ENCODE data around the gene FUNDC2. TPM values are rescaled to one million over a fixed set of nuclear protein-coding genes. Genes with fewer than 3 reads are reported as not detected.
A peak's percentile ranks its signal among the peaks of the same experiment; 100 is the strongest.
"Not testable (repeated sequence)": the region's sequence is repeated elsewhere in the genome, so short reads cannot be mapped to it uniquely, and the experiment has no call there.

Gene FUNDC2
- total RNA-seq, 6 experiments from 2014 or later, result 24.2 to 70.5 (median 39.7) TPM

DNA sequence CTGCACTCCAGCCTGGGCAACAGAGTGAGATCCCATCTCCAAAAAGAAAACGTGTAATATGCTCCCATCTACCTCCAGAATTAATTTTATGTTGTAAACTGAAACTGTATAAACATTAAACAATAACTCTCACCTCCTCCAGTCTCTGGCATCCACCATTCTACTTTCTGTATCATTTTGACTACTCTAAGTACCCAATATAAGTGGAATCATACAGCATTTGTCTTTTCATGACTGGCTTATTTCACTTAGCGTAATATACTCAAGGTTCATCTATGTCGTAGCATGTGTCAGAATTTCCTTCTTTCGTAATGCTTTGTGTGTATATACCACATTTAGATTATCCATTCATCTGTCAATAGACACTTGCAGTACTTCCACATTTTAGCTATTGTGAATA, 24.8 kb upstream of the FUNDC2 start:
- Histone ChIP-seq H3K27ac (no peak overlapping the region), H3K4me1 (no peaks in the 10 kb centered on the region), H3K4me3 (no peak overlapping the region), H3K36me3 (no peaks in the 10 kb centered on the region), H3K9me3 (no peaks in the 10 kb centered on the region), H3K27me3 (no peaks in the 10 kb centered on the region)
- no peak for TF ChIP-seq POLR2A (IDR thresholded peaks at IDR 0.05)
- TF ChIP-seq, protein P1, sequence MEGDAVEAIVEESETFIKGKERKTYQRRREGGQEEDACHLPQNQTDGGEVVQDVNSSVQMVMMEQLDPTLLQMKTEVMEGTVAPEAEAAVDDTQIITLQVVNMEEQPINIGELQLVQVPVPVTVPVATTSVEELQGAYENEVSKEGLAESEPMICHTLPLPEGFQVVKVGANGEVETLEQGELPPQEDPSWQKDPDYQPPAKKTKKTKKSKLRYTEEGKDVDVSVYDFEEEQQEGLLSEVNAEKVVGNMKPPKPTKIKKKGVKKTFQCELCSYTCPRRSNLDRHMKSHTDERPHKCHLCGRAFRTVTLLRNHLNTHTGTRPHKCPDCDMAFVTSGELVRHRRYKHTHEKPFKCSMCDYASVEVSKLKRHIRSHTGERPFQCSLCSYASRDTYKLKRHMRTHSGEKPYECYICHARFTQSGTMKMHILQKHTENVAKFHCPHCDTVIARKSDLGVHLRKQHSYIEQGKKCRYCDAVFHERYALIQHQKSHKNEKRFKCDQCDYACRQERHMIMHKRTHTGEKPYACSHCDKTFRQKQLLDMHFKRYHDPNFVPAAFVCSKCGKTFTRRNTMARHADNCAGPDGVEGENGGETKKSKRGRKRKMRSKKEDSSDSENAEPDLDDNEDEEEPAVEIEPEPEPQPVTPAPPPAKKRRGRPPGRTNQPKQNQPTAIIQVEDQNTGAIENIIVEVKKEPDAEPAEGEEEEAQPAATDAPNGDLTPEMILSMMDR (IDR thresholded peaks at IDR 0.05), result no peak
- ATAC-seq, result no peak
- intact Hi-C loops (cut with DNase I), result no loop called here
- WGBS (ENCODE audit: insufficient coverage, low coverage, low lambda C conversion rate, missing lambda C conversion rate), result 63% methylated on average over 4 of the region's 4 CpGs
- no peak for DNase-seq

DNA sequence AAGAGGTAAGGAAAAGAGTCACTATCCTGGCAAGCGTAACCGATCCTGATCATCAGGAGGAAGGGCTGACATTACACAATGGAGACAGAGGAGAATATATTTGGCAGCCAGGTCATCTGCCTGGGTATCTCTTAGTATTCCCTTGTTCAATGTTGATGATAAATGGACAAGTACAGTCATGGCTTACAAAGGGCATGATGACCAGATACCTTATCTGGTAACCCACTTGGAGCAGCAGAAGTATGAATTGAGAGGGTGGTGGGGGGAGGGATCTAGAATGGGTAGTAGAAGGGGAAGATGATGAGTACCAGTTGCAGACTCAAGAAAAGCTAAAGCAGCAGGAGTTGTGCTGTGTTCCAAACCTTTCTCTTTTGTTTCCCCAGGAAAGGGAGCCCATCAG, 21.5 kb upstream of the FUNDC2 start:
- no peak overlapping the region for H3K4me3 ChIP-seq
- no peaks in the 10 kb centered on the region for H3K9me3 ChIP-seq
- TF ChIP-seq, protein P1 (IDR thresholded peaks at IDR 0.05), result no peak
- no peak for TF ChIP-seq POLR2A (IDR thresholded peaks at IDR 0.05)
- peaks cover 0 to 24% (median 8%) of the 10 kb centered on the region in 4 donors for H3K4me1 ChIP-seq
- 78% methylated on average over 2 of the region's 2 CpGs for WGBS (ENCODE audit: insufficient coverage, low coverage, low lambda C conversion rate, missing lambda C conversion rate)
- no peak for ATAC-seq
- no peak overlapping the region for H3K27ac ChIP-seq
- no peaks in the 10 kb centered on the region for H3K27me3 ChIP-seq
- intact Hi-C loops (cut with DNase I), result no loop called here
- DNase-seq, result no peak
- H3K36me3 ChIP-seq, result no peaks in the 10 kb centered on the region

DNA sequence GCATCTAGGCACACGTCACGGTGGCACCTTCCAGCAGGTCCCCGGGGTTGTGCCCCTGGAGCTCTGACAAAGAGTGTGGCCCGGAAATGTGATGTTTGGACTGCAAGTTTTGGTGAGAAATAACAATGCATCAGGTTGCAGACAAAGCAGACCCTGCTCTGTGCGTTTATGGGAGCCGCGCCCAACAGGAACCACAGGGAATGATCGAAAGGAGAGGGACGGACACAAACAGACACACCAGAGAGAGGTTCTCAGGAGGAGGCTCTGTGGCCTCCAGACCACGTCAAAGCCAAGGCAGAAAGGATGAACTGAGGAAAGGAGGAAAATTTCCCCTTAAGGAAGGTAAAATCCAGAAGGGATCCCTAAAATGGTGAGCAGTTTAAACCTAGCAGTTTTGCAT, 20.3 kb upstream of the FUNDC2 start:
- H3K27ac ChIP-seq; ATAC-seq; H3K27me3 ChIP-seq; H3K9me3 ChIP-seq; H3K36me3 ChIP-seq; DNase-seq; H3K4me3 ChIP-seq; intact Hi-C loops (cut with DNase I): not testable (repeated sequence)
- H3K4me1 ChIP-seq, result peaks cover 0 to 24% (median 10%) of the 10 kb centered on the region in 4 donors
- WGBS (ENCODE audit: insufficient coverage, low coverage, low lambda C conversion rate, missing lambda C conversion rate), result no CpG with 5 or more reads among the region's 10 CpGs

DNA sequence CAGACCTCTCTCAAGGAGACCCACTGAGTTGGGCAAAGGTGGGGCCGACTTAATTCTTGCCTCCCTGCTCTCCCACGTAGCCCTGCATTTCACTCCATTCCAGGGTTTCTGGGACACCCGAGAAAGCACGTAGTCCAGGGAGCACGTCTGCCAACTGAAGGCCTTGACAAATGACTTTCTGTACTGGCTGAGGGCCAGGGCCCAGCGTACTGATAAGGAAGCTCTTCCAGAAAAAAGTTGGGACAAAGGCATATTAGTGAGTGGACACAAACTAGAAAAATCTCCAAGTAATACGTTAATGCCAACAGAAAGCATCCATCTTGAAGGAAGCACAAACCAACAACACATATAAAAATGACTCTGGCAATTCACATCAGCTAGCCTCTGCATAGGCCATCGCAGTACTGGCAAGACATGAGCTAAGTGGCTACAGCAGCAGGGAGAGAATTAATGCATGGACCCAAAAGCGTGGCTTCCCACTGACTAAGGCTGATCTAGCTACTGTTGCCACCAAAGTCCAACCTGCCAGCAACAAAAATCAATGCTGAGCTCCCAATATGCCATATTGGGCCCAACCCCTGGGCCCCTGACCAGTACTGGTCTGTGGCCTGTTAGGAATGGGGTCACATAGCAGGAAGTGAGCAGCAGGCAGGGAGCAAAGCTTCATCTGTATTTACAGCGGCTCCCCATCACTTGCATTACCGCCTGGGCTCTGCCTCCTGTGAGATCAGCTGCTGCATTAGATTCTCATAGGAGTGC, 19.6 kb upstream of the FUNDC2 start:
- H3K36me3 ChIP-seq; intact Hi-C loops (cut with DNase I); H3K9me3 ChIP-seq; H3K27me3 ChIP-seq; H3K4me3 ChIP-seq: not testable (repeated sequence)
- DNase-seq (peak in 2 of 3 donors; percentile 45 to 49), ATAC-seq (peak; percentile 65 to 76 (median 71))
- Histone ChIP-seq H3K27ac (peak overlapping the region; percentile 60 to 80 (median 75)), H3K4me1 (peaks cover 0 to 24% (median 10%) of the 10 kb centered on the region in 4 donors)
- 32% methylated on average over 4 of the region's 11 CpGs for WGBS (ENCODE audit: insufficient coverage, low coverage, low lambda C conversion rate, missing lambda C conversion rate)

DNA sequence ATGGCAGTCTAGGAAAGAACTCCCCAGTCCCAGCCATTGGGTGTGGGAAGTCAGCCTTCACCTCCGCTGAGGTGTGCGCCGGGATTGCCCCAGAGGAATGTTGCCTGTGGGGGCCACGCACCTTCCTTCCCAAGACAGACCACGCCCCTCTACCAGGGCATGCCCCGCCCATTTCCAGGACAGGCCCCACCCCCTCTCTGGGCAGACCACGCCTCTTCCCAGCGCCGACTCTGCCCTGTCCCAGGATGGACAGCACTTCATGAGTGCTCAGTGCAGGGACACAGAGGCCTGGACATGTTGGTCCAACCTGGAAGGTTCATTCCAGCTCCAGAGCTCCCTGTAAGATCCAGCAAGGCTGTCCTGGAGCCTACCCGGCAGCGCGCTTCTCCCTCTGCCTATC, 18.1 kb upstream of the FUNDC2 start:
- not testable (repeated sequence) for H3K4me3 ChIP-seq
- peak; percentile 26 to 53 (median 32) for ATAC-seq

DNA sequence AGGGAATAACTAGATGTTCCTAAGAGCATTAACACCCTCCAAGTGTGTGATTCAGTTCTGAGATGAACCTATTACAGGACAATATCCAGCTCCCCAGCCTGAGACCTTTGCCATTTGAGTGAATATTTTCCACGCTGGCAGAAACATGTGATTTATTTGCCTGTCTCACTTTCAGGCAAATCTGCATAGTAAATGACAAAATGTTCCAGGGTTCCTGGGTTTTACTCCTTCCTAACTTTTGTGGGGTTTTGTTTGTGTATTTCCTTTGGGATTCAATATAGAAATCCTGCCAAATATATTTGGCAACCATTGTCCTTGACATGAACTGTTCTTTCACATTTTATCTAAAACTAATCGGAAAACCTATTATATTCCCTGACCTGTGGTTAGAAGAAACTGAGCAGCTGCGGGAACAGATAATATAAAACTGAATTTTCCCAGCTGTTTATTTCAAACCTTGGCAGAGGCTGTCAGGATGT, 16.6 kb upstream of the FUNDC2 start:
- no peaks in the 10 kb centered on the region for H3K27me3 ChIP-seq
- 14% methylated on average over 3 of the region's 3 CpGs for WGBS (ENCODE audit: insufficient coverage, low coverage, low lambda C conversion rate, missing lambda C conversion rate)
- H3K9me3 ChIP-seq, result no peaks in the 10 kb centered on the region
- H3K4me3 ChIP-seq, result no peak overlapping the region
- H3K27ac ChIP-seq, result peak overlapping the region; percentile 74 to 85 (median 80)
- H3K4me1 ChIP-seq, result peaks cover 0 to 24% (median 10%) of the 10 kb centered on the region in 4 donors
- ATAC-seq, result peak; percentile 49 to 75 (median 64)
- intact Hi-C loops (cut with DNase I), result no loop called here
- TF ChIP-seq POLR2A (IDR thresholded peaks at IDR 0.05), result no peak
- TF ChIP-seq, protein P1 (IDR thresholded peaks at IDR 0.05), result no peak
- peak in 1 of 3 donors; percentile 51 for DNase-seq
- H3K36me3 ChIP-seq, result no peaks in the 10 kb centered on the region

More for the DNA sequence above, 18.1 kb upstream of the FUNDC2 start:
- H3K36me3 ChIP-seq; intact Hi-C loops (cut with DNase I); DNase-seq; H3K9me3 ChIP-seq; H3K27me3 ChIP-seq: not testable (repeated sequence)
- Histone ChIP-seq H3K4me1 (peaks cover 0 to 24% (median 10%) of the 10 kb centered on the region in 4 donors), H3K27ac (peak overlapping the region; percentile 60 to 80 (median 75))
- 84% methylated on average over 3 of the region's 12 CpGs for WGBS (ENCODE audit: insufficient coverage, low coverage, low lambda C conversion rate, missing lambda C conversion rate)

Measured in right lobe of liver (tissue), 6 donors.